Neural cell (in vitro differentiated cells): ENCODE results near the gene SAE1. TPM values are rescaled to one million over a fixed set of nuclear protein-coding genes. Genes with fewer than 3 reads are reported as not detected.

ENCODE experiments used
- H2AFZ ChIP-seq: fragments of 200-600, 300-800 bp; sonication (generic), shearing (Covaris generic); 2 replicates; pipeline ENCODE4 v1.6.0; 2014; ENCODE audit warnings: low read depth, mild to moderate bottlenecking, antibody characterized with exemption, low read length, moderate library complexity
- H3F3A ChIP-seq: fragments of 200-600 bp; shearing (Covaris generic); 2 replicates; pipeline ENCODE4 v1.6.1; 2016; ENCODE audit warnings: mild to moderate bottlenecking, moderate library complexity, mixed read lengths, antibody characterized with exemption, low read length; ENCODE audit not compliant: insufficient read depth, poor library complexity, severe bottlenecking
- H3K27ac ChIP-seq: fragments of 200-600, 300-800 bp; sonication (generic), shearing (Covaris generic); 2 replicates; pipeline ENCODE4 v1.5.1; 2014; ENCODE audit warnings: mild to moderate bottlenecking, low read length, moderate library complexity
- H3K27me3 ChIP-seq: fragments of 300-800, 200-600 bp; sonication (generic), shearing (Covaris generic); 2 replicates; pipeline ENCODE4 v1.6.0; 2014; ENCODE audit warnings: mild to moderate bottlenecking, low read depth, low read length, moderate library complexity; ENCODE audit not compliant: insufficient read depth
- H3K36me3 ChIP-seq: fragments of 300-800, 200-600 bp; sonication (generic), shearing (Covaris generic); 2 replicates; pipeline ENCODE4 v1.5.1; 2014; ENCODE audit warnings: mild to moderate bottlenecking, antibody characterized with exemption, low read length, moderate library complexity; ENCODE audit not compliant: insufficient read depth
- H3K4me2 ChIP-seq: fragments of 300-800, 200-600 bp; sonication (generic), shearing (Covaris generic); 2 replicates; pipeline ENCODE4 v1.6.0; 2014; ENCODE audit warnings: mild to moderate bottlenecking, low read length
- H3K4me3 ChIP-seq: fragments of 300-800, 200-600 bp; sonication (generic), shearing (Covaris generic); 2 replicates; pipeline ENCODE4 v1.5.1; 2014; ENCODE audit warnings: mild to moderate bottlenecking, low read length, moderate library complexity
- H3K79me2 ChIP-seq: fragments of 200-600 bp; shearing (Covaris generic); replicated peaks from 2 replicates; pipeline ENCODE4 v1.6.0; 2014; ENCODE audit warnings: mild to moderate bottlenecking, low read length, moderate library complexity; ENCODE audit not compliant: insufficient read depth
- H3K9ac ChIP-seq: fragments of 300-800, 200-600 bp; sonication (generic), shearing (Covaris generic); 2 replicates; pipeline ENCODE4 v1.6.1; 2016; ENCODE audit warnings: mild to moderate bottlenecking, low read length, mixed read lengths
- H3K9me2 ChIP-seq: fragments of 200-600 bp; shearing (Covaris generic); 2 replicates; pipeline ENCODE4 v1.6.1; 2016; ENCODE audit warnings: mild to moderate bottlenecking, low read length, mixed read lengths; ENCODE audit not compliant: insufficient read depth
- H3K9me3 ChIP-seq: fragments of 200-600, 300-800 bp; sonication (generic), shearing (Covaris generic); 2 replicates; pipeline ENCODE4 v1.6.1; 2016; ENCODE audit warnings: mild to moderate bottlenecking, mixed run types, low read length, moderate library complexity, mixed read lengths
- H4K20me1 ChIP-seq: fragments of 200-600 bp; shearing (Covaris generic); 2 replicates; pipeline ENCODE4 v1.6.1; 2016; ENCODE audit warnings: mild to moderate bottlenecking, mixed run types; ENCODE audit not compliant: insufficient read depth
- CTCF ChIP-seq: fragments of 450-650 bp; IDR thresholded peaks from 2 replicates; pipeline ENCODE4 v1.5.1; 2014; ENCODE audit warnings: antibody characterized with exemption, mild to moderate bottlenecking, moderate library complexity; ENCODE audit not compliant: poor library complexity, severe bottlenecking
- EP300 ChIP-seq: fragments of 450-650 bp; conservative IDR thresholded peaks from 2 replicates; pipeline ENCODE4 v1.6.1; 2014; ENCODE audit warnings: antibody characterized with exemption, mild to moderate bottlenecking, moderate library complexity; ENCODE audit not compliant: poor library complexity, severe bottlenecking
- EZH2 ChIP-seq: fragments of 200-600, 300-800 bp; shearing (Covaris generic), sonication (generic); IDR thresholded peaks from 2 replicates; pipeline ENCODE4 v1.6.1; 2014; ENCODE audit warnings: antibody characterized with exemption, low read length, borderline replicate concordance, mild to moderate bottlenecking; ENCODE audit not compliant: insufficient read depth, poor library complexity, severe bottlenecking
- MXI1 ChIP-seq: fragments of 450-650 bp; conservative IDR thresholded peaks from 2 replicates; pipeline ENCODE4 v1.6.1; 2014; ENCODE audit warnings: antibody characterized with exemption, mild to moderate bottlenecking; ENCODE audit not compliant: poor library complexity, severe bottlenecking
- POLR2AphosphoS5 ChIP-seq: IDR thresholded peaks from 2 replicates; pipeline ENCODE4 v1.6.1; 2012
- RAD21 ChIP-seq: fragments of 450-650 bp; conservative IDR thresholded peaks from 2 replicates; pipeline ENCODE4 v1.6.1; 2014; ENCODE audit warnings: antibody characterized with exemption, mild to moderate bottlenecking, moderate library complexity
- REST ChIP-seq: IDR thresholded peaks from 2 replicates; pipeline ENCODE4 v1.6.1; 2012; ENCODE audit warnings: borderline replicate concordance
- SMC3 ChIP-seq: fragments of 450-650 bp; conservative IDR thresholded peaks from 2 replicates; pipeline ENCODE4 v1.6.1; 2014; ENCODE audit warnings: antibody characterized with exemption, mild to moderate bottlenecking, moderate library complexity; ENCODE audit not compliant: poor library complexity
- TAF1 ChIP-seq: IDR thresholded peaks from 2 replicates; pipeline ENCODE4 v1.6.1; 2012; ENCODE audit warnings: low read depth
- polyA plus RNA-seq: library from polyadenylated mRNA; depleted of rRNA; stranded (reverse); fragments of >200 nt; gene quantifications from 2 replicates; pipeline ENCODE4 v1.2.3, GENCODE V29; 2014

The SAE1 gene
- polyA plus RNA-seq, 1 donor from 2014 or later = 178 TPM

GRCh38 chr19:47096721-47097120, 33.9 kb upstream of the SAE1 start:
- Histone ChIP-seq H3K9me2 (no peaks in the 10 kb centered on the region), H4K20me1 (no peaks in the 10 kb centered on the region), H3K27ac (no peak overlapping the region), H3K4me2 (no peak overlapping the region), H3K9ac (no peak overlapping the region), H3K36me3 (no peaks in the 10 kb centered on the region), H2AFZ (no peak overlapping the region), H3K27me3 (no peaks in the 10 kb centered on the region), H3K4me3 (no peak overlapping the region), H3K79me2 (peaks cover 45% of the 10 kb centered on the region), H3F3A (no peaks in the 10 kb centered on the region), H3K9me3 (no peaks in the 10 kb centered on the region)
- no peak for TF ChIP-seq RAD21

DNA sequence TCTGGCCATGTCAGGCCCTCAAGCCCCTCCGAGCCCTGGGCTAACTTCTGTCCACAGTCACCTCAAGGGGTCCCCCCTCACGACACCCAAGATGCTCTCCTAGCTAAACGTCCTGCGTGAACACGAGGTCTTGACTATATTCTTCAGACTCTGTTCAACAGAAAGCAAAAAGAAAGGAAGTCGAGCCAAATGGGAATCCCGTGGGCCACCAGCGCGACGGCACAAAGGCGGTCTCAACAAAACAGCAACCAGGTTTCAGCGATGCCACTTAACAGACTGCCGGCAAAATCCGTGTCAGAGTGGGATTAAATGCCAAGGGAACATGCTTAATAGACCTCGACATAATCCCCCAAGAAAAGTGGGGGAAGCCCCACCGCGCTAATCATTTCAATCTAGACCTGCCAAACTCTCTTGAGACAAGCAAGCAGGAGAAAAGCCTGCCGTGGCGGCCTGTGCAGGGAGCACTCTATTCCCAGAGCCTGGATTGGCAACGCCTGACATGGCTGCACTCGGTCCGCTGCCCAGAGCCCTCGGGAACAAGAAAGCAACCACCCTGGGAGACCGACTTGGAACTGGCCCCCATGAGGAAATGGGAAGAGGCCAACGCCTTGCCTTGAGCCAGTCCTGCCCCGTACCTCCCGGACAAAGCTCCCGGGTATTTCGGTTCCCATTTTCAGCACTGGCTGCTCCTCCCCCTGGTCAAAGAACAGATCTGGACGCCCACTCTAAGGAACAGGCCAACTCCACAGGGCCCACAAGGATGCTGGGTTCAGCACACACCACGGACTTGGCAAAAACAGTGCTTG, 33.0 kb upstream of the SAE1 start:
- no peak overlapping the region for H2AFZ ChIP-seq

GRCh38 chr19:47098608-47099007, 32.0 kb upstream of the SAE1 start:
- Histone ChIP-seq H4K20me1 (no peaks in the 10 kb centered on the region), H3K36me3 (no peaks in the 10 kb centered on the region), H3K9ac (no peak overlapping the region), H3K4me2 (no peak overlapping the region), H2AFZ (no peak overlapping the region), H3K4me3 (no peak overlapping the region), H3K27ac (no peak overlapping the region), H3K9me3 (no peaks in the 10 kb centered on the region), H3K9me2 (no peaks in the 10 kb centered on the region), H3K79me2 (peaks cover 62% of the 10 kb centered on the region), H3F3A (no peaks in the 10 kb centered on the region), H3K27me3 (no peaks in the 10 kb centered on the region)
- TF ChIP-seq MXI1 = no peak
- TF ChIP-seq SMC3 = no peak
- no peak for TF ChIP-seq REST
- TF ChIP-seq RAD21 = no peak
- no peak for TF ChIP-seq CTCF
- TF ChIP-seq TAF1 = no peak
- TF ChIP-seq EP300 = no peak
- no peak for TF ChIP-seq POLR2AphosphoS5
- no peak for TF ChIP-seq EZH2

More for the DNA sequence above, 33.0 kb upstream of the SAE1 start:
- H3F3A ChIP-seq = no peaks in the 10 kb centered on the region
- H4K20me1 ChIP-seq = no peaks in the 10 kb centered on the region
- no peaks in the 10 kb centered on the region for H3K36me3 ChIP-seq
- no peak overlapping the region for H3K4me2 ChIP-seq
- H3K4me3 ChIP-seq = no peak overlapping the region
- H3K9me2 ChIP-seq = no peaks in the 10 kb centered on the region
- peaks cover 54% of the 10 kb centered on the region for H3K79me2 ChIP-seq
- H3K9me3 ChIP-seq = no peaks in the 10 kb centered on the region
- no peaks in the 10 kb centered on the region for H3K27me3 ChIP-seq
- no peak overlapping the region for H3K27ac ChIP-seq
- no peak for TF ChIP-seq RAD21
- no peak for TF ChIP-seq SMC3
- H3K9ac ChIP-seq = no peak overlapping the region
